DOHH2 (cell line): Measurements from ENCODE around the gene IMMP2L.

Experiments
- H3F3A ChIP-seq: fragments of 200-600 bp; sonication (generic), shearing (Covaris generic); 2 replicates; pipeline ENCODE4 v1.6.0; 2016; ENCODE audit warnings: antibody characterized with exemption, mild to moderate bottlenecking; ENCODE audit not compliant: control insufficient read depth, insufficient read depth
- H3K27ac ChIP-seq: fragments of 200-600 bp; sonication (generic); 2 replicates; pipeline ENCODE4 v1.5.1; 2014; ENCODE audit warnings: low read depth, mild to moderate bottlenecking, low read length, moderate library complexity
- H3K27me3 ChIP-seq: fragments of 200-600 bp; sonication (generic); 2 replicates; pipeline ENCODE4 v1.6.1; 2014; ENCODE audit warnings: mild to moderate bottlenecking, low read length, mixed read lengths; ENCODE audit not compliant: control insufficient read depth
- H3K36me3 ChIP-seq: fragments of 200-600 bp; sonication (generic); 2 replicates; pipeline ENCODE4 v1.6.1; 2014; ENCODE audit warnings: mild to moderate bottlenecking, low read length, moderate library complexity, mixed read lengths; ENCODE audit not compliant: control insufficient read depth
- H3K4me1 ChIP-seq: fragments of 200-600 bp; sonication (generic); 2 replicates; pipeline ENCODE4 v1.6.1; 2014; ENCODE audit warnings: mild to moderate bottlenecking, low read length, mixed read lengths; ENCODE audit not compliant: control insufficient read depth
- H3K4me2 ChIP-seq: fragments of 200-600 bp; sonication (generic); 2 replicates; pipeline ENCODE4 v1.6.0; 2014; ENCODE audit warnings: mild to moderate bottlenecking, low read length, moderate library complexity
- H3K4me3 ChIP-seq: fragments of 200-600 bp; sonication (generic); 2 replicates; pipeline ENCODE4 v1.5.1; 2014; ENCODE audit warnings: mild to moderate bottlenecking, low read length, mixed read lengths
- H3K79me2 ChIP-seq: fragments of 200-600 bp; sonication (generic); 2 replicates; pipeline ENCODE4 v1.6.1; 2014; ENCODE audit warnings: mild to moderate bottlenecking, low read length, mixed read lengths; ENCODE audit not compliant: control insufficient read depth
- H3K9me2 ChIP-seq: fragments of 200-600 bp; sonication (generic); replicated peaks from 2 replicates; pipeline ENCODE4 v1.6.1; 2014; ENCODE audit warnings: mild to moderate bottlenecking, low read length, mixed read lengths; ENCODE audit not compliant: control insufficient read depth
- H3K9me3 ChIP-seq: fragments of 200-600 bp; sonication (generic); 2 replicates; pipeline ENCODE4 v1.6.1; 2014; ENCODE audit warnings: antibody characterized with exemption, low read length, mixed read lengths; ENCODE audit not compliant: control insufficient read depth, insufficient read depth
- H4K20me1 ChIP-seq: fragments of 200-600 bp; sonication (generic); 2 replicates; pipeline ENCODE4 v1.6.0; 2014; ENCODE audit warnings: low read depth, mild to moderate bottlenecking, antibody characterized with exemption, low read length, moderate library complexity; ENCODE audit not compliant: control insufficient read depth, insufficient read depth
- EZH2phosphoT487 ChIP-seq: fragments of 200-600 bp; sonication (generic); IDR thresholded peaks from 2 replicates; pipeline ENCODE4 v1.6.1; 2017; ENCODE audit warnings: borderline replicate concordance, mild to moderate bottlenecking, antibody characterized with exemption, low read length, moderate library complexity, mixed read lengths
- TF ChIP-seq, protein P1 (sequence below): fragments of 200-600 bp; sonication (generic); IDR thresholded peaks from one replicate; pipeline ENCODE4 v1.5.1; 2014; ENCODE audit warnings: antibody characterized with exemption, mild to moderate bottlenecking, low read depth, low read length; ENCODE audit not compliant: poor library complexity, severe bottlenecking

IMMP2L gene

DNA sequence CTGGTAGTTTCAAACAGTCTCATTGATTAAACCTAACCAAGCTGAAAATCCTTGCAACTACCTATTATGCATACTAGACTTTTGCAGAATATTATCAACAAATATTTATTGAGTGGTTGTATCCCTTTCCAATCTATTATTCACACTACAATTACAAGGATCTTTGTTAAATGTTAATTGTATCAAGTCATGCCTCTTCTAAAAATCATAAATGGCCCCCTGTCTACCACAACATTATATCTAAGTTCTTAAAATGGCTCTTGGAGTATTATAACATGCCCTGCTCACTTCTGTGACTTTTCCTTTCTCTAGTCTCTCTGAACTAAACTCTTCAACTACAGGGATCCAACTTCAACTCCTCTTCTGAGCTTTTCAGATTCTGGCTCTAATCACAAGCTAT, 219.3 kb downstream of the IMMP2L start:
- Histone ChIP-seq H3K4me3 (no peak overlapping the region), H3K27ac (no peak overlapping the region), H3K27me3 (no peaks in the 10 kb centered on the region), H3K36me3 (no peaks in the 10 kb centered on the region), H4K20me1 (no peaks in the 10 kb centered on the region), H3K4me1 (peaks cover 9% of the 10 kb centered on the region), H3K4me2 (no peak overlapping the region), H3K9me2 (0 out of 2 replicates have a peak, but pooled peaks cover 2% of the 10 kb centered on the region), H3K79me2 (no peaks in the 10 kb centered on the region), H3F3A (no peaks in the 10 kb centered on the region), H3K9me3 (peaks cover 11% of the 10 kb centered on the region; the same call in 1 of the 2 replicates)
- no peak for TF ChIP-seq EZH2phosphoT487
- TF ChIP-seq, protein P1, sequence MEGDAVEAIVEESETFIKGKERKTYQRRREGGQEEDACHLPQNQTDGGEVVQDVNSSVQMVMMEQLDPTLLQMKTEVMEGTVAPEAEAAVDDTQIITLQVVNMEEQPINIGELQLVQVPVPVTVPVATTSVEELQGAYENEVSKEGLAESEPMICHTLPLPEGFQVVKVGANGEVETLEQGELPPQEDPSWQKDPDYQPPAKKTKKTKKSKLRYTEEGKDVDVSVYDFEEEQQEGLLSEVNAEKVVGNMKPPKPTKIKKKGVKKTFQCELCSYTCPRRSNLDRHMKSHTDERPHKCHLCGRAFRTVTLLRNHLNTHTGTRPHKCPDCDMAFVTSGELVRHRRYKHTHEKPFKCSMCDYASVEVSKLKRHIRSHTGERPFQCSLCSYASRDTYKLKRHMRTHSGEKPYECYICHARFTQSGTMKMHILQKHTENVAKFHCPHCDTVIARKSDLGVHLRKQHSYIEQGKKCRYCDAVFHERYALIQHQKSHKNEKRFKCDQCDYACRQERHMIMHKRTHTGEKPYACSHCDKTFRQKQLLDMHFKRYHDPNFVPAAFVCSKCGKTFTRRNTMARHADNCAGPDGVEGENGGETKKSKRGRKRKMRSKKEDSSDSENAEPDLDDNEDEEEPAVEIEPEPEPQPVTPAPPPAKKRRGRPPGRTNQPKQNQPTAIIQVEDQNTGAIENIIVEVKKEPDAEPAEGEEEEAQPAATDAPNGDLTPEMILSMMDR = no peak

DNA sequence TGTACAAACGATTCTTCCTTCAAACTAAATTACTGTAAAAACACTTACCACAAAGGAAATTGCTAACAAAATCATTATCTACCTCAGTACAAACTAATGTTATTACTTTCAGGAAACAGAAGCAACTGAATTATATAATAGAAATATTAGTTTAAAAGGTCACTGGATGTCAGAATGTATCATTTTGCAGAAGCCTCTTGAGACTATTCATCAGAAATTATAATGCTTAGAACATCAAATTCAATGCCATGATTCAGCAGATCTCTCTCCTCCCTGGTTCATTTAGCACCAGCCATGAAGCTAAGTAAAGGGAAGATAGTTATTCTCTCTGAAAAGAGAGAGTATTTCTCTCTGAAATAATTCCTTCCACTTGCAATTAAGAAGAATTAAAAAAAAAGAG, 223.3 kb downstream of the IMMP2L start:
- TF ChIP-seq, protein P1 = no peak
- TF ChIP-seq EZH2phosphoT487 = no peak
- no peaks in the 10 kb centered on the region for H3F3A ChIP-seq
- peaks cover 11% of the 10 kb centered on the region; the same call in 1 of the 2 replicates for H3K9me3 ChIP-seq

DNA sequence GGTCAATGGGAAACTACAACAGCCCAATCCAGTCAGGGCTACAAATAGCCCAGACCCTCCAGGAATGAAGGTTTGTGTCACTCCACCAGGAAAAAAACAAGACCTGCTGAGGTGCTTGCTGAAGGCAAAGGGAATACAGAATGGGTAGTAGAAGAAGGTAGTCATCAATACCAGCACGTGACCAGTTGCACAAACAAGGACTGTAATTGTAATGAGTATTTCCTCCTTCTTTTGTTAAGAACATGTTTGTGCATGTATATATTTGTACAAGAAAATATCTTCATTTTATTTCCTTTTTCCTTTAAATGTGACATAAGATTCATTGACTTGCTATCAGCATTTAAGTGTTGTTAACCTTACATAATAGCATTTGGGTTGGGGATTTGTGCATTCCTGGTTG, 229.3 kb downstream of the IMMP2L start:
- Histone ChIP-seq H3K27ac (no peak overlapping the region), H4K20me1 (no peaks in the 10 kb centered on the region), H3K9me2 (no peaks in the 10 kb centered on the region), H3K79me2 (no peaks in the 10 kb centered on the region), H3K27me3 (no peaks in the 10 kb centered on the region), H3K4me2 (no peak overlapping the region), H3K4me1 (0 out of 2 replicates have a peak, but pooled peaks cover 4% of the 10 kb centered on the region), H3F3A (no peaks in the 10 kb centered on the region), H3K9me3 (no peaks in the 10 kb centered on the region), H3K4me3 (no peak overlapping the region), H3K36me3 (no peaks in the 10 kb centered on the region)
- no peak for TF ChIP-seq EZH2phosphoT487
- TF ChIP-seq, protein P1 = no peak

More for the DNA sequence above, 223.3 kb downstream of the IMMP2L start:
- Histone ChIP-seq H3K79me2 (no peaks in the 10 kb centered on the region), H3K27me3 (no peaks in the 10 kb centered on the region), H3K4me2 (no peak overlapping the region), H3K4me1 (no peaks in the 10 kb centered on the region), H3K4me3 (no peak overlapping the region), H3K36me3 (no peaks in the 10 kb centered on the region), H3K9me2 (no peaks in the 10 kb centered on the region), H3K27ac (no peak overlapping the region), H4K20me1 (no peaks in the 10 kb centered on the region)

DNA sequence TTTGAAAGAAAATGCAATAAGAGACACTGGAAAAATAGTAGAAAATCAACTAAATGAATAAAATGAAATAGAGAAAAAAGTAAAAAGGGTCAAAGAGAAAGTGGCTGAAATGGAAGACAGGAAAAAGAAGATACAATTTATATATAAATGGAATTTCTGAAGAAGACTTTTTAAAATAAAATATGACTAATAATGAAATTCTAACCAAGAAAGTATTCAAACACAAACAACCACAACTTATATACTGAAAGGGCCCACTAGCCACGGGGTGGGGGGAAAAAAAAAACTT, 232.1 kb downstream of the IMMP2L start:
- Histone ChIP-seq H3K27ac (no peak overlapping the region), H3K9me3 (no peaks in the 10 kb centered on the region), H3F3A (no peaks in the 10 kb centered on the region), H3K4me1 (0 out of 2 replicates have a peak, but pooled peaks cover 4% of the 10 kb centered on the region), H3K9me2 (no peaks in the 10 kb centered on the region), H4K20me1 (no peaks in the 10 kb centered on the region), H3K79me2 (no peaks in the 10 kb centered on the region), H3K4me3 (no peak overlapping the region), H3K36me3 (no peaks in the 10 kb centered on the region), H3K4me2 (no peak overlapping the region), H3K27me3 (no peaks in the 10 kb centered on the region)
- TF ChIP-seq EZH2phosphoT487 = no peak
- TF ChIP-seq, protein P1 = no peak
